NB4 (cell line): Measurements from ENCODE around the gene MGMT.

Source experiments
- DNase-seq: peaks from one replicate; pipeline ENCODE4 v3.0.0; 2010; ENCODE audit warnings: low read depth
- H3K4me3 ChIP-seq: one replicate; pipeline ENCODE4 v1.5.1; 2011; ENCODE audit warnings: mild to moderate bottlenecking, low read depth, low read length, moderate library complexity
- CTCF ChIP-seq: IDR thresholded peaks from one replicate; pipeline ENCODE4 v1.5.1; 2012; ENCODE audit warnings: low read depth, low read length
- MAX ChIP-seq: IDR thresholded peaks from 2 replicates; pipeline ENCODE4 v1.6.1; 2011; ENCODE audit warnings: low read depth, low read length
- MYC ChIP-seq: IDR thresholded peaks from 2 replicates; pipeline ENCODE4 v1.6.1; 2011; ENCODE audit warnings: low read depth, low read length
- POLR2A ChIP-seq: IDR thresholded peaks from 2 replicates; pipeline ENCODE4 v1.6.1; 2011; ENCODE audit warnings: mild to moderate bottlenecking; ENCODE audit not compliant: insufficient read length; ENCODE audit errors: extremely low read depth

Gene MGMT

GRCh38 chr10:129659508-129660268, 192.6 kb downstream of the MGMT start:
- DNase-seq: peak; percentile 52
- H3K4me3 ChIP-seq: no peak overlapping the region

GRCh38 chr10:129660569-129660968, 193.5 kb downstream of the MGMT start:
- DNase-seq: no peak
- TF ChIP-seq POLR2A (no peak), CTCF (no peak), MAX (no peak), MYC (no peak)
- no peak overlapping the region for H3K4me3 ChIP-seq

More at GRCh38 chr10:129659508-129660268, 192.6 kb downstream of the MGMT start:
- TF ChIP-seq POLR2A: no peak
- no peak for TF ChIP-seq MYC
- TF ChIP-seq CTCF: no peak
- TF ChIP-seq MAX: no peak

- DNase-seq: no peak
- TF ChIP-seq MYC: no peak
- no peak for TF ChIP-seq MAX
- no peak for TF ChIP-seq CTCF
- no peak for TF ChIP-seq POLR2A
- no peak overlapping the region for H3K4me3 ChIP-seq
Measured at GRCh38 chr10:129662426-129662825, 195.4 kb downstream of the MGMT start.

GRCh38 chr10:129670124-129670523, 203.1 kb downstream of the MGMT start:
- no peak overlapping the region for H3K4me3 ChIP-seq
- no peak for TF ChIP-seq MYC
- no peak for TF ChIP-seq POLR2A
- TF ChIP-seq CTCF: no peak
- TF ChIP-seq MAX: no peak
- DNase-seq: no peak

- DNase-seq: no peak
- no peak overlapping the region for H3K4me3 ChIP-seq
- no peak for TF ChIP-seq POLR2A
- no peak for TF ChIP-seq MYC
- TF ChIP-seq CTCF: no peak
- TF ChIP-seq MAX: no peak
Measured at GRCh38 chr10:129673292-129673691, 206.3 kb downstream of the MGMT start.
